Liver (tissue), 9 donors: ENCODE results near the gene ZNF14. TPM values are rescaled to one million over a fixed set of nuclear protein-coding genes. Genes with fewer than 3 reads are reported as not detected.
"Not testable (repeated sequence)": the region's sequence is repeated elsewhere in the genome, so short reads cannot be mapped to it uniquely, and the experiment has no call there.

Source experiments
- DNase-seq: peaks from one replicate; pipeline ENCODE4 v3.0.0-alpha.2; 2017; ENCODE audit warnings: low spot score
- H3K27ac ChIP-seq, 2 donors: one replicate each; pipeline ENCODE4 v1.7.0; 2013; ENCODE audit warnings: inconsistent platforms in 2 of 2, low read length in 2 of 2, control low read depth in 1 of 2, low read depth in 1 of 2, mild to moderate bottlenecking in 1 of 2
- H3K27me3 ChIP-seq, 4 donors: one replicate each; pipeline versions ENCODE4 v1.6.1 to v1.7.0; 2013; ENCODE audit warnings: low read length in 3 of 4, inconsistent platforms in 1 of 4, mild to moderate bottlenecking in 1 of 4, moderate library complexity in 1 of 4; ENCODE audit not compliant: control insufficient read depth in 4 of 4, insufficient read depth in 4 of 4
- H3K36me3 ChIP-seq, 4 donors: one replicate each; pipeline versions ENCODE4 v1.6.1 to v1.7.0; 2013; ENCODE audit warnings: low read length in 3 of 4, mild to moderate bottlenecking in 3 of 4, low read depth in 1 of 4, moderate library complexity in 1 of 4; ENCODE audit not compliant: control insufficient read depth in 4 of 4, insufficient read depth in 3 of 4
- H3K4me1 ChIP-seq, 4 donors: one replicate each; pipeline versions ENCODE4 v1.6.1 to v1.7.0; 2013; ENCODE audit warnings: low read length in 3 of 4, mild to moderate bottlenecking in 3 of 4, moderate library complexity in 1 of 4; ENCODE audit not compliant: control insufficient read depth in 4 of 4, insufficient read depth in 4 of 4
- H3K4me3 ChIP-seq, 3 donors: one replicate each; pipeline versions ENCODE4 v1.6.1 to v1.7.0; 2013; ENCODE audit warnings: low read length in 3 of 3, control low read depth in 1 of 3, low read depth in 1 of 3, mild to moderate bottlenecking in 1 of 3
- H3K9ac ChIP-seq, 2 donors: one replicate each; pipeline ENCODE4 v1.7.0; 2013; ENCODE audit warnings: low read length in 2 of 2, mild to moderate bottlenecking in 2 of 2, moderate library complexity in 2 of 2, control low read depth in 1 of 2, low read depth in 1 of 2
- H3K9me3 ChIP-seq, 4 donors: one replicate each; pipeline versions ENCODE4 v1.6.1 to v1.7.0; 2013; ENCODE audit warnings: low read length in 3 of 4; ENCODE audit not compliant: control insufficient read depth in 4 of 4
- ATF3 ChIP-seq: IDR thresholded peaks from 2 replicates; pipeline ENCODE4 v1.6.1; 2016; ENCODE audit warnings: antibody characterized with exemption
- CTCF ChIP-seq: fragments of 150-350 bp; IDR thresholded peaks from 2 replicates; pipeline ENCODE4 v1.5.1; 2017; ENCODE audit warnings: improper control_type of control experiment, low read depth, low read length; ENCODE audit not compliant: missing input control
- FOXA1 ChIP-seq: IDR thresholded peaks from 2 replicates; pipeline ENCODE4 v1.6.1; 2016; ENCODE audit warnings: antibody characterized with exemption
- FOXA2 ChIP-seq: IDR thresholded peaks from 2 replicates; pipeline ENCODE4 v1.6.1; 2016; ENCODE audit warnings: antibody characterized with exemption
- GABPA ChIP-seq, 2 donors: IDR thresholded peaks in 1 of 2; conservative IDR thresholded peaks in 1 of 2; 2 replicates each; pipeline ENCODE4 v1.6.1; 2016; ENCODE audit warnings: antibody characterized with exemption in 2 of 2, mild to moderate bottlenecking in 1 of 2, moderate library complexity in 1 of 2
- HNF4A ChIP-seq, 2 donors: conservative IDR thresholded peaks; 2 replicates each; pipeline ENCODE4 v1.6.1; 2016; ENCODE audit warnings: antibody characterized with exemption in 2 of 2, mild to moderate bottlenecking in 2 of 2
- HNF4G ChIP-seq: IDR thresholded peaks from 2 replicates; pipeline ENCODE4 v1.6.1; 2016; ENCODE audit warnings: antibody characterized with exemption
- JUND ChIP-seq, 2 donors: IDR thresholded peaks; 2 replicates each; pipeline ENCODE4 v1.6.1; 2016; ENCODE audit warnings: antibody characterized with exemption in 2 of 2
- NR2F2 ChIP-seq: IDR thresholded peaks from 2 replicates; pipeline ENCODE4 v1.6.1; 2016; ENCODE audit warnings: antibody characterized with exemption
- RAD21 ChIP-seq, 2 donors: IDR thresholded peaks; 2 replicates each; pipeline ENCODE4 v1.6.1; 2016; ENCODE audit warnings: antibody characterized with exemption in 2 of 2, mild to moderate bottlenecking in 2 of 2
- REST ChIP-seq: IDR thresholded peaks from 2 replicates; pipeline ENCODE4 v1.6.1; 2016; ENCODE audit warnings: antibody characterized with exemption, mild to moderate bottlenecking
- RXRA ChIP-seq, 2 donors: IDR thresholded peaks; 2 replicates each; pipeline ENCODE4 v1.6.1; 2017 to 2018; ENCODE audit warnings: antibody characterized with exemption in 2 of 2, mild to moderate bottlenecking in 1 of 2
- SP1 ChIP-seq: IDR thresholded peaks from 2 replicates; pipeline ENCODE4 v1.6.1; 2018; ENCODE audit warnings: antibody characterized with exemption, mild to moderate bottlenecking
- TAF1 ChIP-seq: conservative IDR thresholded peaks from 2 replicates; pipeline ENCODE4 v1.6.1; 2016; ENCODE audit warnings: antibody characterized with exemption, mild to moderate bottlenecking
- YY1 ChIP-seq: IDR thresholded peaks from 2 replicates; pipeline ENCODE4 v1.6.1; 2016; ENCODE audit warnings: antibody characterized with exemption, mild to moderate bottlenecking
- ZBTB33 ChIP-seq: IDR thresholded peaks from 2 replicates; pipeline ENCODE4 v1.6.1; 2016; ENCODE audit warnings: antibody characterized with exemption
- WGBS: extraction: QIAGEN DNeasy Blood & Tissue Kit; methylation state at CpG from one replicate; pipeline ENCODE4 v1.1.7; 2013; 5-methylcytosine and 5-hydroxymethylcytosine counted together
- polyA plus RNA-seq, 2 donors: library from polyadenylated mRNA; stranded (reverse) in 1 of 2; unstranded in 1 of 2; fragments of 200-250 nt in 1 of 2; fragments of >200 nt in 1 of 2; fragmentation: Nextera tagmentation in 1 of 2; extraction: Ambion mirVana in 1 of 2; gene quantifications; one replicate each; pipeline versions ENCODE4 v1.2.1 to v1.2.3, GENCODE V29; 2013 to 2015
- total RNA-seq, 2 donors: library from RNA; depleted of rRNA; stranded (reverse); fragments of >200 nt; gene quantifications; one replicate each; pipeline ENCODE4 v1.2.3, GENCODE V29; 2014
- donor health status: healthy.
- donor health status: healthy.
- donor health status: healthy.
- donor health status: healthy.
- donor health status: healthy.

Gene ZNF14
- total and polyA plus RNA-seq, 4 donors, result 0.28 to 2.6 (median 0.90) TPM

- Histone ChIP-seq H3K27me3 (no peaks in the 10 kb centered on the region), H3K27ac (no peak overlapping the region), H3K4me3 (peak overlapping the region in 2 of 3 donors; percentile 38 to 53), H3K4me1 (no peaks in the 10 kb centered on the region), H3K9me3 (peaks cover 52 to 71% (median 62%) of the 10 kb centered on the region in 4 donors), H3K36me3 (peaks cover 0 to 15% (median 9%) of the 10 kb centered on the region in 4 donors), H3K9ac (no peak overlapping the region)
- DNase-seq, result no peak
- TF ChIP-seq FOXA2 (no peak), JUND (IDR thresholded peaks at IDR 0.05) (no peak), HNF4A (conservative IDR thresholded peaks at IDR 0.05) (no peak), YY1 (no peak), FOXA1 (no peak), TAF1 (no peak), ATF3 (no peak), RAD21 (IDR thresholded peaks at IDR 0.05) (no peak), REST (no peak), HNF4G (no peak)
- 95% methylated on average over 2 of the region's 2 CpGs for WGBS
Observed at GRCh38 chr19:19710506-19710905, 22.4 kb downstream of the ZNF14 start.

GRCh38 chr19:19704836-19705235, 28.1 kb downstream of the ZNF14 start:
- Histone ChIP-seq H3K4me3 (peak overlapping the region in 1 of 3 donors; percentile 45), H3K4me1 (no peaks in the 10 kb centered on the region), H3K36me3 (no peaks in the 10 kb centered on the region), H3K9ac (no peak overlapping the region), H3K27me3 (no peaks in the 10 kb centered on the region), H3K9me3 (peaks cover 21 to 37% (median 32%) of the 10 kb centered on the region in 4 donors), H3K27ac (no peak overlapping the region)
- TF ChIP-seq JUND (IDR thresholded peaks at IDR 0.05) (no peak), RAD21 (IDR thresholded peaks at IDR 0.05) (no peak), GABPA (IDR thresholded peaks at IDR 0.05 in 1 of 2, conservative IDR thresholded peaks at IDR 0.05 in 1 of 2) (no peak)
- WGBS, result 86% methylated on average over 6 of the region's 6 CpGs
- DNase-seq, result no peak

GRCh38 chr19:19700493-19700892, 32.4 kb downstream of the ZNF14 start:
- not testable (repeated sequence) for DNase-seq, H3K4me1 ChIP-seq, H3K9ac ChIP-seq, H3K9me3 ChIP-seq, H3K27ac ChIP-seq, H3K36me3 ChIP-seq, H3K4me3 ChIP-seq, H3K27me3 ChIP-seq
- WGBS, result 86% methylated on average over 1 of the region's 1 CpG

GRCh38 chr19:19697589-19697988, 35.3 kb downstream of the ZNF14 start:
- no peak overlapping the region for H3K4me3 ChIP-seq
- H3K27me3 ChIP-seq, result no peaks in the 10 kb centered on the region
- no peak overlapping the region for H3K27ac ChIP-seq
- no peak for DNase-seq
- H3K9ac ChIP-seq, result no peak overlapping the region
- H3K9me3 ChIP-seq, result peaks cover 0 to 6% (median 4%) of the 10 kb centered on the region in 4 donors
- H3K4me1 ChIP-seq, result no peaks in the 10 kb centered on the region
- 87% methylated on average over 5 of the region's 5 CpGs for WGBS
- no peaks in the 10 kb centered on the region for H3K36me3 ChIP-seq
- no peak for TF ChIP-seq CTCF
- no peak for TF ChIP-seq HNF4G
- no peak for TF ChIP-seq HNF4A (conservative IDR thresholded peaks at IDR 0.05)
- TF ChIP-seq ATF3, result no peak
- no peak for TF ChIP-seq JUND (IDR thresholded peaks at IDR 0.05)
- TF ChIP-seq NR2F2, result no peak
- TF ChIP-seq GABPA (IDR thresholded peaks at IDR 0.05 in 1 of 2, conservative IDR thresholded peaks at IDR 0.05 in 1 of 2), result no peak
- TF ChIP-seq TAF1, result no peak
- TF ChIP-seq ZBTB33, result no peak
- TF ChIP-seq SP1, result no peak
- no peak for TF ChIP-seq FOXA1
- no peak for TF ChIP-seq RAD21 (IDR thresholded peaks at IDR 0.05)
- no peak for TF ChIP-seq RXRA (IDR thresholded peaks at IDR 0.05)
